ENCODE data around the gene FHIT.

DNA sequence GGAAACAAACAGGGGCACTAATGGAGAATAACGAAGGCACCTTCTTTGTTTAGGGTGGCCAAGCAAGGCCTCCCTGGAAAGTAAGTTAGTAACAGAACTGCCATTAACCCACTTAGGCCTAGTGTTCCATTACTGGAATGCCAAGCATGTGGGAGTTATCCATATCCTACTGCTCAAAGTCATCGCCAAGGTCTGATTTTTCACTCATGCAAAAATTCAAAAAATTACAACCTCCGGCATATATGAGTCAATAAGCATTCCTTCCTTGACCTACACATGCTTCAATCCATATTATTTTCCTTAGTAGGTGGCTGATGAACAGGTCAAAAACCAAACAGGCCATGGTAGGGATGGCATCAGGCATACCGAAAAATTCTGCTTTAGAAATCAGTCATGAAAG lies 1097.2 kb downstream of the FHIT start:
- no peak for TF ChIP-seq CTCF (IDR thresholded peaks at IDR 0.05)
- TF ChIP-seq POLR2A (IDR thresholded peaks at IDR 0.05; ENCODE audit: low read depth) = no peak

Measured in esophagus muscularis mucosa (tissue), 3 donors.